K562 (cell line): ENCODE results near the gene C6orf47. TPM values are rescaled to one million over a fixed set of nuclear protein-coding genes. Genes with fewer than 3 reads are reported as not detected.

Experiments used
- CBFB ChIP-seq: sonication (generic); formaldehyde crosslinking; IDR thresholded peaks from 2 replicates; pipeline ENCODE4 v1.4.0; 2020; ENCODE audit warnings: mild to moderate bottlenecking, missing genetic modification reagents
- COPS2 ChIP-seq: fragments of 450-650 bp; conservative IDR thresholded peaks from 2 replicates; pipeline ENCODE4 v1.6.1; 2016; ENCODE audit warnings: mild to moderate bottlenecking, moderate library complexity
- DIDO1 ChIP-seq: fragments of 450-650 bp; IDR thresholded peaks from 2 replicates; pipeline ENCODE4 v1.6.1; 2016; ENCODE audit warnings: low read depth, missing biosample characterization, missing genetic modification characterization
- E4F1 ChIP-seq: fragments of 250-450 bp; sonication (Bioruptor Pico); IDR thresholded peaks from 2 replicates; pipeline ENCODE4 v1.5.0; 2021; ENCODE audit warnings: mild to moderate bottlenecking, borderline replicate concordance
- GMEB1 ChIP-seq: fragments of 250-450 bp; sonication (Bioruptor Pico); IDR thresholded peaks from 2 replicates; pipeline ENCODE4 v1.4.0; 2020; ENCODE audit warnings: mild to moderate bottlenecking
- RBBP5 ChIP-seq: fragments of 200-600 bp; sonication (generic); IDR thresholded peaks from 2 replicates; pipeline ENCODE4 v1.6.1; 2012; ENCODE audit warnings: borderline replicate concordance, mild to moderate bottlenecking, low read length, control low read depth, inconsistent platforms; ENCODE audit not compliant: insufficient read depth, poor library complexity, severe bottlenecking
- SRSF3 ChIP-seq: fragments of 200-400 bp; formaldehyde crosslinking; IDR thresholded peaks from 2 replicates; pipeline ENCODE4 v1.6.1; 2016; ENCODE audit warnings: mild to moderate bottlenecking, low read length, moderate library complexity; ENCODE audit not compliant: insufficient read depth
- ZBTB9 ChIP-seq: fragments of 450-650 bp; formaldehyde crosslinking; IDR thresholded peaks from 2 replicates; pipeline ENCODE4 v1.4.0; 2020; ENCODE audit warnings: mild to moderate bottlenecking, moderate library complexity
- ZNF318 ChIP-seq, 2 experiments: fragments of 450-650 bp; IDR thresholded peaks; 2 replicates each; pipeline ENCODE4 v1.6.1; 2016; ENCODE audit warnings: mild to moderate bottlenecking in 2 of 2, borderline replicate concordance in 1 of 2, low read depth in 1 of 2, moderate library complexity in 1 of 2
- polyA plus RNA-seq, 8 experiments: library from polyadenylated mRNA; depleted of rRNA in 4 of 8; stranded (reverse) in 5 of 8; unstranded in 3 of 8; fragments of >200 nt; fragmentation: Nextera tagmentation in 2 of 8; fragmentation: Illumina TruSeq in 1 of 8; extraction: Ambion mirVana in 2 of 8; extraction: Trizol in 1 of 8; gene quantifications; 2 replicates each; pipeline versions ENCODE4 v1.2.1 to v1.2.3, GENCODE V29; 2011 to 2014; ENCODE audit warnings: inconsistent platforms in 1 of 8, missing spikeins in 1 of 8
- total RNA-seq, 7 experiments: library from RNA; depleted of rRNA in 6 of 7; stranded (reverse); fragments of >200 nt in 6 of 7; fragmentation: Illumina TruSeq in 2 of 7; extraction: Trizol in 2 of 7; gene quantifications; 2 replicates each; pipeline versions ENCODE4 v1.2.1 to v1.2.3, GENCODE V29; 2011 to 2021; ENCODE audit warnings: low replicate concordance in 1 of 7

Gene C6orf47
- total and polyA plus RNA-seq, 9 of the 15 experiments (the other 6 are each of a cell fraction or from before 2014, with no cell fraction given) = 0.14 to 43.8 (median 27.0) TPM

- TF ChIP-seq ZNF318 (IDR thresholded peaks at IDR 0.05; ENCODE audit: borderline replicate concordance in 1 of 2, low read depth in 1 of 2) (peak in 1 of 2 experiments; percentile 45; a peak in 1 of 4 replicates), CBFB (no peak), GMEB1 (peak; percentile 70), RBBP5 (peak; percentile 65), SRSF3 (peak; percentile 89; the same call in 1 of the 2 replicates), DIDO1 (peak; percentile 53; the same call in 1 of the 2 replicates), ZBTB9 (peak; percentile 85), COPS2 (no peak), E4F1 (peak; percentile 91)
These were observed 42.5 kb upstream of the C6orf47 start, which contains the start of gene ABHD16A (continued) for GRCh38 chr6:31702819-31703716.
